GM19438 (cell line): ENCODE results near the gene NDUFV1.
"Not testable (repeated sequence)": the region's sequence is repeated elsewhere in the genome, so short reads cannot be mapped to it uniquely, and the experiment has no call there.

Source experiments
- ATAC-seq: cut with Tn5 transposase; IDR thresholded peaks from one replicate; pipeline ENCODE4 v1.9.1; 2021; ENCODE audit warnings: low read depth; ENCODE audit not compliant: unreplicated experiment

Gene NDUFV1

DNA sequence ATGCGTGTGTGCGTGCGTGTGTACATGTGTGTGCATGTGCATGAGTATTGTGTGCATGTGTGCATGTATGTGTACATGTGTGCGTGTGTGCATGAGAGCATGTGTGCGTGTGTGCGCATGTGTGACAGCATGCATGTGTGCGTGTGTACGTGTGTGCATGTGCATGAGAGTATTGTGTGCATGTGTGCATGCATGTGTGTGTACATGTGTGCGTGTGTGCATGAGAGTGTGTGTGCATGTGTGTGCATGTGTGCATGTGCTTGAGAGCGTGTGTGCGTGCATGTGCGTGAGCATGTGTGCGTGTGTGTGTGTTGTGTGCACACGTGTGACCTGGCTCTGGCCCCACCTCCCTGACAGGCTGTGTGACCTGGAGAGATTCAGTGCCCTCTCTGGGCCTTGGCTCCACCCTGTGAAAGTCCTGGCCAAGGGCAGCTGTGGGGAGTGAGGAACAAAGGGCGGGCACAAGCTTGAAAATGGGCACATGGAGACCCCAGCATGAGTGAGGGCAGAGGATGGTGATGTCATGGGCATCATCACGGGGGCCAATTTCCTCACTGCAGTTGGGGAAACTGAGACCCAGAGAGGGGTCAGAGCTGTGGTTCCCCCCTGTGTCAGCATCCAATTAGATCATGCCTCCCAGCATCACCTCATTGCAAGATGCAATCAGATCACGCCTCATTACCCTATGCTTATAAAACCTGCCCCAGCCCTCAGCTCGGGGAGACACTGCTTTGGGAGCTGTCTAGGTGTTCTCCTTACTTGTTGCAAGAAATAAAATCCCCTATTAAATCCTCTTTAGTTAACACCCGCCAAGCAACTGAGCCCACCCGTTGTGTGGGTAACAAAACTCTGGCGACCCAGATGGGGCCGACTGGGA lies 43.1 kb downstream of the NDUFV1 start:
- no peak for ATAC-seq

DNA sequence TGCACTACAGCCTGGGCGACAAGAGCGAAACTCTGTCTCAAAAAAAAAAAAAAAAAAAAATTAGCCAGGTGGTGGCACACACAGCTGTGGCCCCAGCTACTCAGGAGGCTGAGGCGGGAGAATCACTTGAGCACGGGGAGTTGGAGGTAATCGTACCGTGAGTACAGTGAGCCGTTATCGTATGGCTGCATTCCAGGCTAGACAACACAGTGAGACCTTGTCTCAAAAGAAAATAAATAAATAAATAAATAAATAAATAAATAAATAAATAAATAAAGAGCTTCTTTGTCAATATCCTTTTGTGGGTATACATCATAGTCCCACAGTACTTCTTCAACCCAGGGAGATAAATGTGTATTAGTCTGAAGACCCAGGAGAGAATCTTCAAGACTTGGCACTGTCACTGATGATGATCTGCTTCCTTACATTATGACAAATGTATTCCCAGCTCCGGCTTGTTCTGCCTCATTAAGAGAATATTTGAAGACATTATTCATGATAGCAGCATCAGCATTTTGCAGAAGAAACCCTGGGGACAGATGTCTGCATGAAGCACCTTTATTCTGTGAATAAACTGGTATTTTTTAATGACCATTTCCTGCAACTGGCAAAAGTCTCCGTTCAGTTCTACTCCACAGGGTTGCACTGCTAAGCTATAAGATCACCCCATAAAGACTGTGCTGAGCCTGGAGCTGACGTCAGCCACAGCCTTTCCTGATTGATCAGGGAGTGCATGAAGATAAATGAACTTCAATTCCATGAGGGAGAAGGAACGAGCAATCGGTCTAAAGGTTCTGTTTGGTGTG lies 45.4 kb downstream of the NDUFV1 start:
- ATAC-seq = no peak

DNA sequence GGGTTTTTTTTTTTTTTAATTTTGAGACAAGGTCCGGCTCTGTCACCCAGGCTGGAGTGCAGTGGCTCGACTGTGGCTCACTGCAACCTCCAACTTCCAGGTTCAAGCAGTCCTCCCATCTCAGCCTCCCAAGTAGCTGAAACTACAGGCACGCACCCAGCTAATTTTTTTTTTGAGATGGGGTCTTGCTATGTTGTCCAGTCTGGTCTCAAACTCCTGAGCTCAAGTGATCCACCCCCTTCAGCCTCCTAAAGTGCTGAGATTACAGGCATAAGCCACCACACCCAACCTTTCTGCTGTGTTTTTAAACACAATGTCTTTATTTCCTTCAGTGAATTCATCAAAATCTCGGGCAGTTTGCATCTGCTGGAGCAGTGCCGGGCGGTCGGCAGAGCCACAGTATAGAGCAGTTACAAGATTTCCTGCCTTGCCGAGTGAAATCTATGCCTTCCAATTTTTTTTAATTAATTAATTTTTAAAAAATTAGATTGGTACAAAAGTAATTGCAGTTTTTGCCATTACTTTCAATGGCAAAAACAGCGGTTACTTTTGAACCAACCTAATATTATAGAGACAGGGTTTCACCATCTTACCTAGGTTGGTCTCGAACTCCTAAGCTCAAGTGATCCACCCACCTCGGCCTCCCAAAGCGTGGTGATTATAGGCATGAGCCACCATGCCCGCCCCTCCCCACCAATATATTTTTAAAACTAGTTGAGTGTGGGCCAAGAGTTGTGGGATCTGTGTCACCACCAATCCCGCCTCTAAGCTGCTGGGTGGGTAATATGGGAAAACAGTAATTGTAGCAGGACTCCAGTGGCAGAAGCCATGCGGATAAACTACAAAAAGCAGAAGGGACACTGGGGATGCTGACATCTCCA lies 46.5 kb downstream of the NDUFV1 start:
- no peak for ATAC-seq

DNA sequence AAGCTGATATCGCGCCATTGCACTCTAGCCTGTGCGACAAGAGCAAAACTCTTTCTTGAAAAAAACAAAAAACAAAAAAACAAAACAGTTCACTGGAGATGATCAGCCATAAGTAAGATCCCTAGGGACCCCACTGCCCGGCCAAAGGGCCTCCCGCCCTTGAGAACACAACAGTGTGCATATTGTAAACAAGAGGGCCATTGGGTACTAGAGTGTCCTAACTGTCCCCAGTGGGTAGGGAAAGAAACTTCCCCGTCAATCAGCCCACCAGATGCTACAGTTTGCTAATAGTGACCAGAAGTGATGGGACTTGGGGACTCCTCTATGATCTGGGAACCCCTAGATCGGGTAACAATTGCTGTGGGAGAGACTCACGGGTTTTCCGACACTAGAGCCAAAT lies 47.5 kb downstream of the NDUFV1 start:
- ATAC-seq = no peak

DNA sequence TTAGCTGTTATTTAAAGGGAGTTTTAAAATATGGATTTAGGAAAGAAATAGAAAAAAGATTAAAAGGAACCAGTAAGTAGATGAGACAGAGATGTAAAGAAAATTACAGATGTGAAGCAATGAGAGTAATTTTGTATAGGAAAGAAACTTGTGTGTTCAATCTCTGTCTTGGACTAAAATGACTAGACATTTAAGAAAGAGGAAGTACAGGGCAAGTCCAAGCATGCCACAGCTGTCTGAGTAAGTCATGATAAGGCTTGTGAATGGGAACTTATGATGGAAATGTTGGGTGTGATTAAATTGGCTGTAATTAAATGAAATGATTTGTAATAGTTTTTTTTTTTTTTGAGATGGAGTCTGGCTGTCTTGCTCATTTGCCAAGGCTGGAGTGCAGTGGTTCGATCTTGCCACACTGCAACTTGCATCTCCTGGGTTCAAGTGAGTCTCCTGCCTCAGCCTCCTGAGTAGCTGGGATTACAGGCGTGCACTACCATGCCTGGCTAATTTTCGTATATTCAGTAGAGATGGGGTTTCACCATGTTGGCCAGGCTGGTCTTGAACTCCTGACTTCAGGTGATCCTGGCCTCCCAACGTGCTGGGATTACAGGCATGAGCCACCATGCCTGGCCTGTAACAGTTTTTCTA lies 49.7 kb downstream of the NDUFV1 start:
- no peak for ATAC-seq

DNA sequence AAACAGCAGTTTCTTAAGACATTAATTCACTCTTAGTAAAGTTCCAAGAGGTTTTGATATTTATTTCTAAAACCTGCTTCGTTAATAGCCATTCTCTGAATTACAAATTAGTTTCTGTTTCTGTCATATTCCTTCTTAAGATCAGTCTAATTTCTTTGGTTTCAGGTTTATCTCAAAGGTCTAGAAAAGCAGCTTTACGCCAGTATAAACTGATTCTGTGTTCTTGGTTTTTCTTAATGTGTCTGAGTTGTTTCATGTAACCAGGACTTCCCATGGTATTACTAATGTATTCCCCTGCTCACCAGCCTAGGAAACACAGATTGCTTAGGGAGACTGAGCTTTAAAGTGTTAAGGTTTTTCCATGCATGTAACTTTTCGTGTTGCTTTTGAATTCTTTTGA lies 50.6 kb downstream of the NDUFV1 start:
- no peak for ATAC-seq

DNA sequence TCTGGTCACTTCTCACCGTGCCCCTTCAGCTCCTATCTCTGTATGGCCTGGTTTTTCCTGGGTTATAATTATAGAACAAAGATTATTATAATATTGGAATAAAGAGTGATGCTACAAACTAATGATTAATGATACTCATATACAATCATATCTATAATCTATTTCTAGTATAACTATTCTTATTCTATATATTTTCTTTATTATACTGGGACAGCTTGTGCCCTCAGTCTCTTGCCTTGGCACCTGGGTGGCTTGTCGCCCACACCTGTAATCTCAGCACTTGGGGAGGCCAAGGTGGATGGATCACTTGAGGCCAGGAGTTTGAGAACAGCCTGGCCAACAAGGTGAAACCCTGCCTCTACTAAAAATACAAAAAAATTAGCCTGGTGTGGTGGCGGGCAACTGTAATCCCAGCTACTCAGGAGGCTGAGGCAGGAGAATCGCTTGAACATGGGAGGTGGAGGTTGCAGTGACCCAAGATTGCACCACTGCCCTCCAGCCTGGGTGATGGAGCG lies 53.0 kb downstream of the NDUFV1 start:
- ATAC-seq = not testable (repeated sequence)

DNA sequence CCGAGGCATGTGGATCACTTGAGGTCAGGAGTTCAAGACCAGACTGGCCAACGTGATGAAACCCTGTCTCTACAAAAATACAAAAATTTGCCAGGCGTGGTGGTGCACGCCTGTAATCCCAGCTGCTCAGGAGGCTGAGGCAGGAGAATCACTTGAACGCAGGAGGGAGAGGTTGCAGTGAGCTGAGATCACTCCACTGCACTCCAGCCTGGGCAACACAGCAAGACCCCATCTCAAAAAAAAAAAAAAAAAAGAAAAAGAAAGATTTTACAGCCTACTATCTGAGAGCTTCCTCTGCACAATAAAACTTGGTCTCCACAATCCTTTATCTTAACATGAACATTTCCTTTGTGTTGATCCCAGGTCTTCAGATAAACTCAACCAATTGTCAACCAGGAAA lies 54.0 kb downstream of the NDUFV1 start:
- ATAC-seq = not testable (repeated sequence)
